Measurements from ENCODE around the gene MYLK.
"Not testable (repeated sequence)": the region's sequence is repeated elsewhere in the genome, so short reads cannot be mapped to it uniquely, and the experiment has no call there.

The MYLK gene

DNA sequence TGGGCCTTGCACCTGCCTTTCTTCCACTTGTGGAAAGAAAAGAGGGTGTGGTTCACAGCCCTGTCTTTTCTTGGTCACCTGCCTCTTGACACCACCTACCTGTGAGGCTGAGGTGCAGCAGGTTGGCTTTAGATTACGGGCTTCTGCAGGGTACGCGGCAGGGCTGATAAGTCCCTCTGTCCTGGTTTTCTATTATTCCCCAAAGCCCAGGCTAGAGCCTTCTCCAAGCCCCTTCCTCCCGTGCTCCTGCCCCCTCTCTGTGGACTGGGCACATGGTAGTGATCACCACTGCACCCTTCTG is 254.4 kb downstream of the MYLK start:
- DNase-seq (ENCODE audit: low read depth in 4 of 4, low spot score in 1 of 4) = no peak

DNA sequence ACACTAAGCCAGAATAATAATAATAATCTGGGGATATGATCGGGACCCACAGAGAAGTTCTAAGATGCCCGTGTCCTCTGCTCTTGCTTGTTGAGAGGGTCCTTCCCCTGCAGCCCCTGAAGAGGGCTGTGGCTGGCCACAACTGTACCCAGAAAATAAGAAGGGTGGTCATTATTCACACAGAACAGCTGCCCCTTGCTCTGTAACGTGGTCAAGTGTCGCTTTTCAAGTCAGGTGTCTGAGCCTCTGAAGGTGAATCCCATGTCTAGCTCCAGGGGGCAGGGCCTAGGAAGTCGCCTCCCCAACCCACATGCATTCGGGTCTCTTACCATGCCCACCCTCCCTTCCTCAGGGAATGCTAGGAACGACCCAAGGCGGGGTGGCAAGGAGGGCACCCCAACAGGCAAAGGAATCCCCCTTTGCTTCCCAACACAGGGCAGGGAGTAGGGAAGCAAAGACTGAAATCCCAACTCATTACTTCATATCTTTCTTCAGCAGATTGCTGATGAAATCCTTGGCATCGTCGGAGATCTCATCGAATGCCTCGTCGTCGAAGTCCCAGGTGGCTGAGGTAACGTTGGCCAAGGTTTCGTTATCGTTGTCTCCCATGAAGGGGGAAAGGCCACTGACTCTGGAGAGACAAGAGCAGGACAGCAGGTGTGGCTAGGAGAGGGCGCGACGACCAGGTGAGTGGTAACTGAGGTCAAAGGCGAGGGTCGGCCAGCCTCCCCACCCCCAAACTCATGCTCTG is 255.0 kb downstream of the MYLK start:
- no peak for DNase-seq (ENCODE audit: low read depth in 4 of 4, low spot score in 1 of 4)

DNA sequence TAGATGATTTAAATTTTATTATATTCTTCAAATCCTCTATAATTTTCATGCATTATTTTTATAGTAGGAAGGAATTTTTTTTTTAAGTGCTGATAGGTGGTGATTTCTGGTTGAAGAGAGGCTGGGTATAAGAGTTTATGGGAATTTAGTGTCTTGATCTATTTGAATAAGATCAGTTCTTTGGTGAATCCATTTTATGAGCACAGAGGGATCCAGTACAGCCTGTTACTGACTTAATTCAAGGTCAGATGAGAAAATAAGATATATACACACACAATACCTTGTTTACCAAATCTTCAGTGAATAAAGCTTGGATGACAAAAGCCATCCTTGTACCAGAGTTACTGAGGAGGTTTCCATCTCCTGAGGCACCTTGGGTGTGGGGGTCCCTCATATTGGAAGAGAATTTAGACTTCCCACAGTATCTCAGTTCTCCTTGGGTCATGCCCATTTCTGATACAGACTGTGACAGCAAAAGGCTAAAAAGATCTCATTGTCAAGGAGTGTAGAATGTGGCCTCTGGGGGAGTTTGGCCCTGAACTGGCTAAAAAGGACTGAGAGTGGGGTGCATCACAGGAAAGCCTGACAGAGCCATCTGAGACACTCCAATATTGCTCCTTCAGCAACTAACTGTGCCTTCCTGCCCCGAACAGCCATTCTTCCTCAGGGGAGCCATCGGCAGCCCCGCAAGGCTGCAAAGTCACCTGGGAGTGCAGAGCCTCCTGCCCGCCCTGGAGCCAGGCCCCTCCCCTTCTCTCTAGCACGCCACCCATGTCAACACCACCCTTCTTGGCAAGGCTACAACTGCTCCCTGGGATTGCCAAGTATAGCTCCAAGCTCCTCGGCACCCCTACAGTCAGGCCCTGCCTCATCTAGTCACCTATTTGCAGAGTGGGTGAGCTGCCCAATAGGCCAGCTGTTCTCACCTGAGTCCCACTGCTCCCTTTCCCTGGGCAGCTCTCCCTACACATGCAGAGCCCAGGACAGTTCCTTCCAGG is 256.2 kb downstream of the MYLK start:
- no peak for DNase-seq (ENCODE audit: low read depth in 4 of 4, low spot score in 1 of 4)

DNA sequence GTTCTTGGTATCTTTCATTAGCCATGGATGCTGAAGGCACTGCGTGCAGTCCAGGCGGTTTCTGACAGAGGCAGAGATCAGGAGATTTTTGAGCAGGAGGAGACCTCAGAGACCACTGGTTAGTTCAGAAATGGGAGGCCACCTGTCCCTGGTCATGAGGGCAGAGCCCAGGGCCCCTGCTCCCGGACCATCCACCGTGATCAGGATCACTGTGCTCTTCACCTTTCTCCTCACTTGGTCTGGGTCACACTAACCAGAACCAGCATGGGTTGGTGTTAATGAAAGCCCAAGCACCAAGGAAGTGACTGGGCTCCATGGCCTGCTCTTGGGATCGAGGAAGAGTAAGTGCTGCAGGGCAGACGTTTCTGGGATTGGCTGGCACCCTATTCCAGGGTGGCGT is 257.3 kb downstream of the MYLK start:
- no peak for DNase-seq (ENCODE audit: low read depth in 4 of 4, low spot score in 1 of 4)

DNA sequence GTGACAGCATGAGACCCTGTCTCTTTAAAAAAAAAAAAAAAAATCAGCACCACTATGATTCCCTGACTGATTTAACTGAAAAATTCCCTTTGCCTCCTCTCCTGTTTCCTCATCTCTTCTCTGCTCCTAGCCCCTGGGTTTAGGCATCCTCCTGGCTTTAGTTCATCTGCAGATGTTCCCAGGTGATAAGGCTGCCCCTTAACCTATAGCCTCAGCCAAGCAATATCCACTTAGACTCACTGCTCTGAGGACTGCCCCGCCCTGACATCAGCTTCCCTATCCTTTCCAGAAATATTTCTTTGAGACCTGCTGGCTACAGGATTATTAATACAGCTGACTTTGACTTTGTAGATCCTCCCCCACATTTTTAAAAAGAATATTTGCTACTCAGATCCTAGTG is 259.8 kb downstream of the MYLK start:
- DNase-seq (ENCODE audit: low read depth in 4 of 4, low spot score in 1 of 4) = no peak

DNA sequence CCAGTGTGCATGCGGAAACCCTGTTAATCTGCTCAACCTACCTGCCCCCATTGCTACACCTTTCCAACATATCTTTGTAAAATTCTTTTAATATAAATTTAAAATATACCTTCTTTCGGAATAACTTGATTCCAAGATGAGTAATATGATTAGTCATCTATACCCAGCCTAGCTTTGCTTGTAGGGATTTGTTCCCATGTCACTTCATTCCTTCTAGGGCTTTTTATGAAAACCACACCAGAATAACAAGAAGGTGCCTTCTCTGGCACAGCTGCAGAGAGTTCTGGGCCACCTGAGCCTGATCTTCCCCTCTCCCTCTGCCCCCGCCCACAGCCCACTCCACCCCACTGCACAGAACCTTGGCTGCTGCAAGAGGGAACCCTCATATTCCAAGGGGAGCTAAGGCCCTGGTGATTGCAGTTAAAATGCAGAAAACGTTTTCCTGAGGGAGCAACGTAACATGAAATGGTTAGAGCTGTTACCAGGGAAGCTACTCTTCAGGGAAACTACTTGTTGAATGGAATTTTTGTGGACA is 260.7 kb downstream of the MYLK start:
- no peak for DNase-seq (ENCODE audit: low read depth in 4 of 4, low spot score in 1 of 4)

DNA sequence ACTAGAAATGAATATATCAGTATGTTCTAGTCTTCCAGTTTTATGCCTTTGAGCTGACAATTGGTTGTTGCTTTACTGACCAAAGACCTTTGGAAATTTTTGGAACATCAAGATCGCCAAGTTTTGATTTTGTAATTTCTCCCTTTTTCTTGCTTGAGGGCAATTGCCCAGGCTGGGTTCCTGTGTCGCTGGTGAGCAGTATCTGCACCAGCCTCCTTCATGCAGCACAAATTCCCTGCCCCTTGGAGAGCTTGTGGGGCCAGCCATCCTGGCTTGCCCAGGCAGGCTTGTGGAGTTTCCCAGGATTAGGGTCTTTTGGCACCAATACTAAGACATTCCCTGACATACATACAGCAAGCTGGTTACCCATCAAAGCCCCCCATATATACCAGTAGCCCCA is 261.4 kb downstream of the MYLK start:
- DNase-seq (ENCODE audit: low read depth in 4 of 4, low spot score in 1 of 4) = no peak

DNA sequence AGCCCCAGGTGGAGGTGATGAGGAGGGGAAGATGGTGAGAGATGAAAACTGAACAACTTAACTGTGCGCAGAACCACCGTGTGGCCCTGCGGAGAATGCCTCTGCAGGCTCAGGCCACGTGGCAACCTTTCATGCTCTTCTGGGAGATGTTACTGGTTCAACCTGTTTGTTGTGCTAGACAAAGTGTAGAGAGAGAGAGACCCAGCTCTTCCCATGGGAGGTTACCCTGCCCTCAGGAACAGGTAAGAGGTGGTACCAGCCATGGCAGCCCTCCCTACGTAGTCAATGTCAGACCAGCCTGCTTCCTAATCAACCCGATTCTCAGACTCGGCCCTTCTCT is 262.3 kb downstream of the MYLK start:
- no peak for DNase-seq (ENCODE audit: low read depth in 4 of 4, low spot score in 1 of 4)

DNA sequence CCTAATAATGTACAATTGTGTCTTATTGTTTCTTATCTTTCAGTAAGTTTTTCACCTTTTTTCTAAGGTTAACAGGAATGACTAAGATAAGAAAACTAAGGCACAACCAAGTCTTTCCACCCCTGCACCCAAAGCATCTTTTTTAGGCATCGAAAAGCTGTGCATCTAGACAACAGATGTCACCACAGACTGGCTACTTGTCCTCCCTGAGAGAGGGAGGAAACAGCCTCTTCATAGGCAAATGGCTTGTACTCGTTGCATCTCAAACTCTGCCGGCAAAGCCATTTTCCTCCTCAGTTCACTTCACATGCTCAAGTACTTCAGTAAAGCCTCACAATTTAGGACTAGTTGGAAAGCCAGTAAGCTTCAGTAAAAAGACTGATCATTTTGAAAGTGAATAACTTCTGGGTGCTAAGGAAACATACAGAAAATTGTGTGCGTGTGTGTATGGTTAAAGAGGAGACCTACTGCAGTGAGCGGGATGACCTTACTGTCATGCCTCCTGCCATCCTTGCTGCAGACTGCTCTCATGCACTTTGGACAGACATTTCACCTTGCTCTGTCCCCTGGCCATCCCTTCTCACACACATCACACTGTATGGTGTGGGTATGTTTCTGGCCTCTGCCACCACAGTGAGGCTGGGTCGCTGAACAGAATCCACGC is 262.8 kb downstream of the MYLK start:
- DNase-seq (ENCODE audit: low read depth in 4 of 4, low spot score in 1 of 4) = no peak

DNA sequence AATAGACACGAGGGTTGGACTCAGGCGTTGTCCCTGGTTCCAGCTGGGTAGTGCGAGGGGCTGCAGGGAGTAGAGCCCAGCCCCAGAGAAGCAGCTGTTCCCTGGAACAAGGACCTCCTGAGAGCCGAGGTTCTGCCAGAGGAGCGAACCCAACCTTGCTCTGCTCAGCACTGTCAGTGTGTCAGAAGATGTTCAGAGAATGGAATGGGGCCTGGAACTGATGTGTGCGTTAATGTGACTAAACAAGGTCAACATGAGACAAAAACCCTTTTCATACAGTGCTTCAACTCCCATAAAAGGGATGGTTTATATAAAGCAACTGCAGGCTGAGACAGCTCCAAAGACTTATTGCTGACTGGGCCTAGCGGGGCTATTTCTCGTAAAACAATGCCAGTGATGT is 263.8 kb downstream of the MYLK start:
- DNase-seq (ENCODE audit: low read depth in 4 of 4, low spot score in 1 of 4) = no peak

DNA sequence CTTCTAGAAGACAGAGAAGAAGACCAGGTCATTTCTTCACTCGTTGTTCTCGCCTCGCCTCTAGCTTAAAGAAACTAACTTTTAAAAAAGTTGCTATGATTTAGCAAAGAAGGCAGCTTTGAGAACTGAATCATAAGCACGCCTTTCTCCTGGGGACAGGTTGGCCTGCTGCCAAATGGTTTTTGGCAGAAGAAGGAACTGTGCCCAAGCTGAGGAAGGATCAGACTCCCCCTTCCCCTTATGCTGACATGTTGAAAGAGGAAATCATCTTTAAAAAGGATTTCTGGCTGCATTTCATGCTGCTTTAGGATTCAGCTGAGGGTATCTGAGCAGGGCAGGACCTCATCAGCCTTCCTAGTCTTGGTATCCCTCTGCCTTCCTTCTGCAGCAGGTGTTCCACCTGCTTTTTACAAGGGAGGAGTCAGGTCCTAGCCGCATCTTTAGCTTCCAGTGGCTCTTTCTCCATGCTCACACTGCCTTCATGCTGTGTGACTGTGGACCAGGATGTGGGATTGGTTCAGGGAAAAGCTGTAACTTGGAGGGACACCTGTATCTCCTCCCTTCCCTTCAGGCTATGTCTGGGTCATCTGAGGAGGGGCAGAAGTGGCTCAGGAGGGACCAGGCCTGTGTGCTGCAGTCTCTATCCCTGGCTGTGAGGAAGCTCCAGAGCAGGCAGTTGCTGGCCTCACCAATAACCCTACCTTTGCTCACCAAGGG is 265.2 kb downstream of the MYLK start:
- no peak for DNase-seq (ENCODE audit: low read depth in 4 of 4, low spot score in 1 of 4)

DNA sequence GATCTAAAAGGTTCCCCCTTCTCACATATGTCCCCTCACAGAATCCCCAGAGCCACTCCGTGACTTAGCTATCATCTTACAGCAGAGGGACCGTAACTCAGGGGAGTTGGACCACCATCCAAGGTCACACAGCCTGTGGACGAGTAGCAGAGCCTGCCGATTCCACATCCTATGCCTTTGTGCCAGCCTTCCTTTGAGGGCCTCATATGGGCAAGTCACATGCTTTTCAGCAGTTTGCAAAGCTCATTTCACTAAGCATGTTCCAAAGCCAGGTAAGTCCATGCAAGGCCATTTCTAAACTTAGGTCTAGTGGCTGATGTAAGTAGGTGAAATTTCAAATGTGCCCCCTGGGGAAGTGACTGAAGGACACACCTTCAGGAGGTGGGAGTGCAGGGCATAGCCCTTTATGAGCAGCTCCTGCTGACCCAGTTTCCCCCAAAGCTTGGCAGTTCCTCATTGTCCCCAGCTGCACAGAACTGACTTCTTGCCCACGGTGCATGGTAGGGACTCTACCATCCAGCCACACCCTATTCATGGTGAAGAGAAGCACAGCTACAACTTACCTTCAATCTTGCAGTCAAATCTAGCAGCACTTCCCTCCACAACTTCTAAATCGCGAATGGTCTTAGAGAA is 265.9 kb downstream of the MYLK start:
- DNase-seq (ENCODE audit: low read depth in 4 of 4, low spot score in 1 of 4) = no peak

DNA sequence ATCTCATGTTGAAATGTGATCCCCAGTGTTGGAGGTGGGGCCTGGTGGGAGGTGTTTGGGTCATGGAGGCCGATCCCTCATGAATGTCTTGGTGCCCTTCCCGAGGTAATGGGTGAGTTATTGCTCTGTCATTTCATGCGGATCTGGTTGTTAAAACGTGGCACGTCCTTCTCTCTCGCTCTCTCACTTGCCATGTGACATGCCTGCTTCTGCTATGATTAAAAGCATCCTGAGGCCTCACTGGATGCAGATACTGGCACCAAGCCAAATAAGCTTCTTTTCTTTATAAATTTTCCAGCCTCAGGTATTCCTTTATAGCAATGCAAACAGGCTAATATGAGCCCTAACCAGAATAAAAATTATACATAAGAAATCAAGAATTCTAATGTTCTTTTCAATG is 267.5 kb downstream of the MYLK start:
- DNase-seq (ENCODE audit: low read depth in 4 of 4, low spot score in 1 of 4) = no peak

DNA sequence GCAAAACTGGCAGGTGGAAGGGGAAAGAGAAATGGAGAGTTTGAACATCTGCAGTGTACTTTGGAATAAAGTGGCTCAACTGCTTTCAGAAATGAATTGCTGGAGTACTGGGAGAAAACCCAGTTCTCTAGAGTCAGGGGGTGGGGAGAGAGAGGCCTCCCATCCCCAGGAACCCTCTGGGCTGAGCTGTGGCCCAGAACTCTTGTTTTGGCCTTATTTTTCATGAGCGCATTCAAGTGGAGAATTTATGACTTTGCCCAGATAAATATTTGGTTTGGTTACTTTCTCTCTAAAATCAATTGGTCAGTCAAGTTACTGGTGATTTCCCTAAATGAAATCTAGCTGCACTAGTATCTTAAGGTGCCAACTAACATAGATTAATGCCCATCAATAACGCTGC is 270.6 kb downstream of the MYLK start:
- no peak for DNase-seq (ENCODE audit: low read depth in 4 of 4, low spot score in 1 of 4)

DNA sequence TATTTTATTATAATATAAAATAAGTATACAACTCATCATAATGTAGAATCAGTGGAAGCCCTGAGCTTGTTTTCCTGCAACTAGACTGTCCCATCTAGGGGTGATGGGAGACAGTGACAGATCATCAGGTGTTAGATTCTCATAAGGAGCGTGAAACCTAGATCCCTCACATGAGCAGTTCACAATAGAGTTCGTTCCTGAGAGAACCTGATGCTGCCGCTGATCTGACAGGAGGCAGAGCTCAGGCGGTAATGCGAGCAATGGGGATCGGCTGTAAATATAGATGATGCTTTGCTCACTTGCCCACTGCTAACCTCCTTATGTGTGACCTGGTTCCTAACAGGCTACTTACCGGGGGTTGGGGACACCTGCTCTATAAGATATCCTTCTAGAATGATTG is 272.5 kb downstream of the MYLK start:
- not testable (repeated sequence) for DNase-seq (ENCODE audit: low read depth in 4 of 4, low spot score in 1 of 4)

DNA sequence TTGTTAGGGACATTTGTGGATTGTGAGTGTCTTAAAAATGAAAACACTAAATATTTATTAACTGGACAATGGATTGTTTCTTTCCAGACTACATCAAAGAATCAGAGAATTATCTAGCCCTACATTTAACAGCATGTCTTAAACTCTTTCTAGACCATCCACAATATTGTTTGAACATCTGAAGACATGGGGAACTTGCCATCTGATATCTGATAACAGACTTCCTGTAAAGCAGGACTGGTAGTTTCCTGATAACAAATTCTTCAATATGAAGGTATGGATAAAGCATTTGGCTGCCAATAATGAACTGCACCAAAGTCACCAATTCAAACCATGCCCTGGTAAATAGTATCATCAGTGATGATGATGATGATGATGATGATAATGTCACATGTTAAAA is 273.1 kb downstream of the MYLK start:
- DNase-seq (ENCODE audit: low read depth in 4 of 4, low spot score in 1 of 4) = no peak

DNA sequence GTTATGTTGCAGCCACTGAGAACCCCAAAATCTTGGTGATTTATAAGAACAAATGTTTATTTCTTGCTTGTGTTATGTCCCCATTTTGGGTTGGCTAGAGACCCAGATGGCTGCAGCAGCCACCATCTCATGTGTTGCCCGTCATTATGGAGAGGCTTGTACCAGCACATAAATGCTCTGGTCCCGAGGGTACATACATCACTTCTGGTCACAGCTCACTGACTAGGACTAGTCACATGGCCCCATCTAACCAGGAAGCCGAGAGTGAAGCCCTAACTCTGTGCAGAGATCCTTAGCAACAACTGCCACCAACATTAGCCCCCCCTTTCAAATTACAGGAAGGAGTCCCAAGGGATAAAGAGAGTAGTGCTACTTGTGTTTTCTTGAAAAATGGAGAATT is 273.8 kb downstream of the MYLK start:
- DNase-seq (ENCODE audit: low read depth in 4 of 4, low spot score in 1 of 4) = no peak

DNA sequence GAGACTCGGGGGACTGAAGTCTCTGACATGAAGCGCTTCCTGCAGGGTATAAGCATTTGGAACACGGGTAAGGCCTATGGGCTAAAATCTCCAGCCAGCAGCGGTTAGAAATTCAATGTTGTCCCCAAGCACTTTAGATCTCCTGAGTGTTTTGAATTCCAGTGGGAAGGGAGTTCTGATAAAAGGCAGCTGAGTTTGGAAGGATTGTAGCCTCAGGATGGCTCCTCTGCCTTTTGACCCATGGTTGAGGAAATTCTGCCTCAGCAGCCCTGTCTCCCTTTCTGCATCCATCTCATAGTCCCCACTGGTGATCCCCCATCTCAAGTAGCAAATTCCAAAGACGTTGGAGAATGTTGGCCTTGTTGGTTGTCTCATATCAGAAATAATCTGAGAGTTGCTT is 275.1 kb downstream of the MYLK start:
- no peak for DNase-seq (ENCODE audit: low read depth in 4 of 4, low spot score in 1 of 4)

DNA sequence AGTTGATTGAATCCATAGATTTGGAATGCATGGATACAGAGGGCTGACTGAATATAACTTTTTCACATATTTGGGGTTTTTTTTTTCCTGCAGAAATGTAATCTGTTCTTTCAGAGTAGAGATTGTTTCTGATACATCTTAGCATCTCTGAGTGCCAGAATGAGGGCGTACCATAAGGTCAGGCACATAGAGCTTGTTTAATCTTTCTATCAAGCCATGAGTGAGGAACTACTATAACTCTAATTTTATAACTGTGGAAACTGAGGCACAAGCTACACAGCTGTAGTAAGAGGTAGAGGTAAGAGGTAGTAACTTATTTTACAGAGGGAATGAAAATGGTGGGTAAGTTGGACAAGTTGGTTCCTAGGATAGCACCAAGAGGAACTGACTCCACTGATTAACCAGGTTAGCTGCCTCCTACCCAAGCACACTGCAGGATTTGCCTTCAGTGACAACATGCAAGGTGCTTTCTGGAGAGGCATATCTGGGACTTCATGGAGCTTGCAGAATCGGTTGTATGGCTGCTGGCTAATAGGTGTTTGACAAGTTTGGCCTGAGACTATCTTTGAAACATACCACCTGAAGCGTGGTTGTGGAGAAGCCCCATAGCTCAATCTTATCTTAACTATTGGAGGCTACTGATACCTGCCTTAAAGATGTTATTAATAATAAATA is 275.7 kb downstream of the MYLK start:
- DNase-seq (ENCODE audit: low read depth in 4 of 4, low spot score in 1 of 4) = no peak

DNA sequence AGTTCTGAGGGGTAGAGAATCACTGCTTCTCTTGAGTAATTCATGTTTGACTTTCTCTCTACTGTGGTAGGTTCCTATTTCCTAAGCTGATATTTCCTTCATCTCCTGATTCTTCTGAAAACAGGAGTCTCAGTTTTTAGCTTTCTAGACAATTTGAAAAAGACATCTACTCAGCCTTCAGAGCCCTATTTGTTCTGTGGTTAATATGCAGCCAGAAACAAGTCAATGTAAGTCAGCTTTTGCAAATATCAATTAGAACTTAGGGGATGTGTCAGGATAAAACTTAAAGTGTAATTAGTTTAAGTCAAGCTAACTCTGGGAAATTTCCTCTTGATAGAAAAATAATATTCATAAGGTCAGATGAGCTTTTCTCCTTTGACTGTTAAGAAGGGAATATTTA is 277.6 kb downstream of the MYLK start:
- DNase-seq (ENCODE audit: low read depth in 4 of 4, low spot score in 1 of 4) = no peak

All from stimulated activated CD4-positive, alpha-beta T cell treated with anti-CD3 and anti-CD28 coated beads, Interleukin-1b, Interleukin-23, amount 100 ng/mL, for 24 hours (primary cell).